ENCODE measurements around the gene SDC4.
"Not testable (repeated sequence)": the region's sequence is repeated elsewhere in the genome, so short reads cannot be mapped to it uniquely, and the experiment has no call there.

Gene SDC4

DNA sequence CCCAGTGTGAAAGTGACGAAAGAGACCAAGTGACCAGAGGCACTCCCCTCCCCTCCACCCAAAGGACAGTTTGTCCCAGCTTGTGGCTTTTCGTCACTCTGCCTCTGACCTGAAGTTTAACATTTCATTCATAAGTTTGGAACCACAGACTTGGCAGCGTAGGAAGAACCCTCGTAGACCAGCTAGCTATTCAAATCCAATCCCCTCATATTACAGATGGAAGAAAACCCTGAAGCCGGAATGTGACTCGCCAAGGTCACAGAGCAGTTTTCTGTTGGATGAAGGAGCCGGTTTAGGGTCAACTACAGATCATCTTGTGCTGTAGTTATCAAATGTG is 10.8 kb upstream of the SDC4 start:
- H3K27ac ChIP-seq = peak overlapping the region; percentile 84 to 92
- H3K4me3 ChIP-seq = peak overlapping the region; percentile 45
- TF ChIP-seq, protein P1, sequence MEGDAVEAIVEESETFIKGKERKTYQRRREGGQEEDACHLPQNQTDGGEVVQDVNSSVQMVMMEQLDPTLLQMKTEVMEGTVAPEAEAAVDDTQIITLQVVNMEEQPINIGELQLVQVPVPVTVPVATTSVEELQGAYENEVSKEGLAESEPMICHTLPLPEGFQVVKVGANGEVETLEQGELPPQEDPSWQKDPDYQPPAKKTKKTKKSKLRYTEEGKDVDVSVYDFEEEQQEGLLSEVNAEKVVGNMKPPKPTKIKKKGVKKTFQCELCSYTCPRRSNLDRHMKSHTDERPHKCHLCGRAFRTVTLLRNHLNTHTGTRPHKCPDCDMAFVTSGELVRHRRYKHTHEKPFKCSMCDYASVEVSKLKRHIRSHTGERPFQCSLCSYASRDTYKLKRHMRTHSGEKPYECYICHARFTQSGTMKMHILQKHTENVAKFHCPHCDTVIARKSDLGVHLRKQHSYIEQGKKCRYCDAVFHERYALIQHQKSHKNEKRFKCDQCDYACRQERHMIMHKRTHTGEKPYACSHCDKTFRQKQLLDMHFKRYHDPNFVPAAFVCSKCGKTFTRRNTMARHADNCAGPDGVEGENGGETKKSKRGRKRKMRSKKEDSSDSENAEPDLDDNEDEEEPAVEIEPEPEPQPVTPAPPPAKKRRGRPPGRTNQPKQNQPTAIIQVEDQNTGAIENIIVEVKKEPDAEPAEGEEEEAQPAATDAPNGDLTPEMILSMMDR (IDR thresholded peaks at IDR 0.05) = no peak
- peak; percentile 93 for DNase-seq (ENCODE audit: low spot score)

DNA sequence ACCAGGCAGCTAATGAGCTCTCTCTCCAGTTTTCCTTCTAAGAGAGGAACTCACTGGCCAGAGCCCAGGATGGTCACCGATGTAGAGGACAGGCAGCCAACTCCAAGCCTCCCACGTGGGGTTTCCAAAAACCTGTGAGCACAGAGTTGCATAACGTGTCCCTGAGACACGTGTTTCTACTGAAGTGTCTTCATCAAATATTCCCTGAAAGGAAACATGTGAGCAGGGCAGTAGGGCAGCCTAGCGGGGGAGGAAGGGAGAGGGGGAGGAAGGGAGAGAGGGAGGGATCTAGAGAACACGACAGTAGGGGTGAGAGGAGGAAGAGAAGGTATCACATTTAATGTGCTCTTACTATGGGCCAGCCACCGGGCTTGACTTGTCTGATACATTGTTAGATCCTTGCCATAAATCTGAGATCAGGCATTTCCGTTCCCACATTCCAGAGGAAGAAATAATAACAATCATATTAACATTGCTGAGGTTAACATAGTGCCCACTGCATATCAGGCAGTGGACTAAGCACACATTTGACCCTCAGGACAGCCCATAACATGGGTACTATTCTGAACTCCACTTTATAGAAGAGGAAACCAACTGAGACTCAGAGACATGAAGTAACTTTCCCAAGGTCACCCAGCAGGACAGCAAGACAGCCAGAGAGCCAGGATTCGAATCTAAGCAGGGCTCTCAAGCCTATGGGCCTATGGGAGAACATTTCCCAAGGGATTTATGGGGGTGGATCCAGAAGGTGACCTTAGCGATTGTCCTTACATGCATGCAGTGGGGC is 10.3 kb upstream of the SDC4 start:
- DNase-seq (ENCODE audit: low spot score) = peak; percentile 93
- Histone ChIP-seq H3K4me3 (peak overlapping the region; percentile 45), H3K27ac (peak overlapping the region; percentile 84 to 92)
- TF ChIP-seq, protein P1 (IDR thresholded peaks at IDR 0.05) = no peak

- TF ChIP-seq, protein P1 (IDR thresholded peaks at IDR 0.05) = no peak
Observed at GRCh38 chr20:45355209-45356084, 7.2 kb upstream of the SDC4 start.

GRCh38 chr20:45354423-45355208 is 6.4 kb upstream of the SDC4 start:
- TF ChIP-seq, protein P1 (IDR thresholded peaks at IDR 0.05) = no peak
- no peak overlapping the region for H3K4me3 ChIP-seq
- no peak overlapping the region for H3K27ac ChIP-seq
- no peak for DNase-seq (ENCODE audit: low spot score)

More at GRCh38 chr20:45355209-45356084, 7.2 kb upstream of the SDC4 start:
- Histone ChIP-seq H3K27ac (no peak overlapping the region), H3K4me3 (no peak overlapping the region)
- DNase-seq (ENCODE audit: low spot score) = no peak

- DNase-seq (ENCODE audit: low spot score) = no peak
- TF ChIP-seq, protein P1 (IDR thresholded peaks at IDR 0.05) = no peak
- no peak overlapping the region for H3K27ac ChIP-seq
- H3K4me3 ChIP-seq = no peak overlapping the region
Observed at GRCh38 chr20:45353746-45354145, 5.5 kb upstream of the SDC4 start.

GRCh38 chr20:45352729-45353128 is 4.5 kb upstream of the SDC4 start:
- Histone ChIP-seq H3K4me3 (no peak overlapping the region), H3K27ac (no peak overlapping the region)
- TF ChIP-seq, protein P1 (IDR thresholded peaks at IDR 0.05) = no peak
- DNase-seq (ENCODE audit: low spot score) = no peak

GRCh38 chr20:45350795-45351194 is 2.6 kb upstream of the SDC4 start:
- not testable (repeated sequence) for H3K4me3 ChIP-seq; DNase-seq (ENCODE audit: low spot score); H3K27ac ChIP-seq

Data from coronary artery (tissue), 2 donors.